Neural progenitor cell (in vitro differentiated cells): ENCODE results near the gene TIPARP. TPM values are rescaled to one million over a fixed set of nuclear protein-coding genes. Genes with fewer than 3 reads are reported as not detected.

ENCODE experiments used
- DNase-seq: peaks from one replicate; pipeline ENCODE4 v3.0.0-alpha.2; 2016; ENCODE audit warnings: low spot score
- H2AFZ ChIP-seq: fragments of 200-600 bp; sonication (generic); replicated peaks from 2 replicates; pipeline ENCODE4 v1.6.1; 2016; ENCODE audit warnings: antibody characterized with exemption
- H3F3A ChIP-seq: fragments of 200-600 bp; sonication (generic); 2 replicates; pipeline ENCODE4 v1.6.1; 2016; ENCODE audit warnings: antibody characterized with exemption, low read depth
- H3K27ac ChIP-seq: fragments of 200-600 bp; sonication (generic); 2 replicates; pipeline ENCODE4 v1.5.1; 2016; ENCODE audit warnings: mild to moderate bottlenecking
- H3K27me3 ChIP-seq: fragments of 200-600 bp; sonication (generic); 2 replicates; pipeline ENCODE4 v1.6.1; 2016; ENCODE audit warnings: mild to moderate bottlenecking, moderate library complexity
- H3K36me3 ChIP-seq: fragments of 200-600 bp; sonication (generic); 2 replicates; pipeline ENCODE4 v1.5.1; 2016
- H3K4me1 ChIP-seq: fragments of 200-600 bp; sonication (generic); 2 replicates; pipeline ENCODE4 v1.6.1; 2016; ENCODE audit warnings: mixed run types
- H3K4me2 ChIP-seq: fragments of 200-600 bp; sonication (generic); 2 replicates; pipeline ENCODE4 v1.6.1; 2016
- H3K4me3 ChIP-seq: fragments of 200-600 bp; sonication (generic); 2 replicates; pipeline ENCODE4 v1.5.1; 2016
- H3K79me2 ChIP-seq: fragments of 200-600 bp; sonication (generic); 2 replicates; pipeline ENCODE4 v1.6.1; 2016; ENCODE audit warnings: low read depth
- H3K9ac ChIP-seq: fragments of 200-600 bp; sonication (generic); 2 replicates; pipeline ENCODE4 v1.6.1; 2016
- H3K9me3 ChIP-seq: fragments of 200-600 bp; sonication (generic); 2 replicates; pipeline ENCODE4 v1.5.1; 2016; ENCODE audit warnings: low read depth
- H4K20me1 ChIP-seq: fragments of 200-600 bp; sonication (generic); 2 replicates; pipeline ENCODE4 v1.6.1; 2016; ENCODE audit warnings: low read depth
- H3K27ac Mint-ChIP-seq: 3 replicates; pipeline ENCODE4 v1.8.0; 2021; ENCODE audit warnings: mixed read lengths
- H3K27me3 Mint-ChIP-seq: 2 replicates; pipeline ENCODE4 v1.8.0; 2022; ENCODE audit warnings: low read depth, mild to moderate bottlenecking, inconsistent platforms, moderate library complexity, mixed read lengths; ENCODE audit not compliant: insufficient read depth
- H3K36me3 Mint-ChIP-seq: 3 replicates; pipeline ENCODE4 v1.8.0; 2021; ENCODE audit warnings: mixed read lengths
- H3K4me1 Mint-ChIP-seq: 3 replicates; pipeline ENCODE4 v1.8.0; 2021; ENCODE audit warnings: mixed read lengths
- H3K4me3 Mint-ChIP-seq: 3 replicates; pipeline ENCODE4 v1.8.0; 2021; ENCODE audit warnings: mild to moderate bottlenecking, moderate library complexity, mixed read lengths
- H3K9me3 Mint-ChIP-seq: 3 replicates; pipeline ENCODE4 v1.8.0; 2020; ENCODE audit warnings: mixed read lengths
- CTCF ChIP-seq: fragments of 200-600 bp; sonication (generic); IDR thresholded peaks from 2 replicates; pipeline ENCODE4 v1.5.1; 2017; ENCODE audit warnings: antibody characterized with exemption, mild to moderate bottlenecking
- EZH2 ChIP-seq: fragments of 200-600 bp; sonication (generic); IDR thresholded peaks from 2 replicates; pipeline ENCODE4 v1.6.1; 2017; ENCODE audit warnings: antibody characterized with exemption, mild to moderate bottlenecking, moderate library complexity
- EZH2phosphoT487 ChIP-seq: fragments of 200-600 bp; sonication (generic); IDR thresholded peaks from 2 replicates; pipeline ENCODE4 v1.6.1; 2017; ENCODE audit warnings: antibody characterized with exemption
- total RNA-seq: library from RNA; depleted of rRNA; stranded (reverse); fragments of >200 nt; gene quantifications from 2 replicates; pipeline ENCODE4 v1.2.3, GENCODE V29; 2015; ENCODE audit warnings: low replicate concordance

The TIPARP gene
- total RNA-seq, 1 donor from 2014 or later: 13.5 TPM

- TF ChIP-seq EZH2 (peak; percentile 50), EZH2phosphoT487 (no peak), CTCF (peak; percentile 78)
- peak overlapping the region; percentile 80 for H3K27ac ChIP-seq
- peak overlapping the region; percentile 31 for H3K9ac ChIP-seq
- peaks cover 28% of the 10 kb centered on the region for H3F3A ChIP-seq
- Mint-ChIP-seq H3K36me3 (peaks cover 20% of the 10 kb centered on the region), H3K9me3 (no peaks in the 10 kb centered on the region), H3K4me1 (peaks cover 33% of the 10 kb centered on the region), H3K27me3 (no peaks in the 10 kb centered on the region), H3K4me3 (peak overlapping the region; percentile 95), H3K27ac (no peak overlapping the region)
- no peaks in the 10 kb centered on the region for H3K9me3 ChIP-seq
- DNase-seq: peak; percentile 84
- peak overlapping the region; percentile 97 for H3K4me2 ChIP-seq
- H4K20me1 ChIP-seq: no peaks in the 10 kb centered on the region
- peaks cover 10% of the 10 kb centered on the region for H3K27me3 ChIP-seq
- peaks cover 4% of the 10 kb centered on the region for H3K36me3 ChIP-seq
- H2AFZ ChIP-seq: peak overlapping the region; percentile 86
- peak overlapping the region; percentile 86 for H3K4me3 ChIP-seq
- peaks cover 22% of the 10 kb centered on the region for H3K79me2 ChIP-seq
- peaks cover 6% of the 10 kb centered on the region for H3K4me1 ChIP-seq
These were observed 780 bp downstream of the TIPARP start for GRCh38 chr3:156674911-156675829.

- peaks cover 28% of the 10 kb centered on the region for H3F3A ChIP-seq
- H3K4me3 ChIP-seq: peak overlapping the region; percentile 86
- H2AFZ ChIP-seq: peak overlapping the region; percentile 86
- peaks cover 22% of the 10 kb centered on the region for H3K79me2 ChIP-seq
- DNase-seq: no peak
- H3K27me3 ChIP-seq: peaks cover 10% of the 10 kb centered on the region
- Mint-ChIP-seq H3K9me3 (no peaks in the 10 kb centered on the region), H3K4me1 (peaks cover 42% of the 10 kb centered on the region), H3K36me3 (peaks cover 25% of the 10 kb centered on the region), H3K27ac (peak overlapping the region; percentile 0), H3K4me3 (peak overlapping the region; percentile 95), H3K27me3 (no peaks in the 10 kb centered on the region)
- no peaks in the 10 kb centered on the region for H4K20me1 ChIP-seq
- H3K36me3 ChIP-seq: peaks cover 4% of the 10 kb centered on the region
- H3K27ac ChIP-seq: no peak overlapping the region
- H3K4me1 ChIP-seq: peaks cover 6% of the 10 kb centered on the region
- peak overlapping the region; percentile 97 for H3K4me2 ChIP-seq
- H3K9ac ChIP-seq: peak overlapping the region; percentile 31
- TF ChIP-seq CTCF (no peak), EZH2 (no peak), EZH2phosphoT487 (no peak)
- H3K9me3 ChIP-seq: no peaks in the 10 kb centered on the region
These were observed 1.7 kb downstream of the TIPARP start for GRCh38 chr3:156675830-156676767.

GRCh38 chr3:156676768-156677479, 2.5 kb downstream of the TIPARP start:
- no peak overlapping the region for H3K27ac ChIP-seq
- no peak overlapping the region for H3K4me3 ChIP-seq
- peaks cover 6% of the 10 kb centered on the region for H3K4me1 ChIP-seq
- H3K9me3 ChIP-seq: no peaks in the 10 kb centered on the region
- TF ChIP-seq EZH2phosphoT487 (no peak), CTCF (no peak), EZH2 (no peak)
- no peak overlapping the region for H3K9ac ChIP-seq
- peak overlapping the region; percentile 97 for H3K4me2 ChIP-seq
- Mint-ChIP-seq H3K36me3 (peaks cover 26% of the 10 kb centered on the region), H3K27ac (no peak overlapping the region), H3K27me3 (no peaks in the 10 kb centered on the region), H3K4me1 (peaks cover 46% of the 10 kb centered on the region), H3K4me3 (peak overlapping the region; percentile 95), H3K9me3 (no peaks in the 10 kb centered on the region)
- no peak overlapping the region for H2AFZ ChIP-seq
- peaks cover 6% of the 10 kb centered on the region for H4K20me1 ChIP-seq
- H3F3A ChIP-seq: peaks cover 28% of the 10 kb centered on the region
- H3K79me2 ChIP-seq: peaks cover 28% of the 10 kb centered on the region
- peaks cover 10% of the 10 kb centered on the region for H3K27me3 ChIP-seq
- DNase-seq: no peak
- peaks cover 4% of the 10 kb centered on the region for H3K36me3 ChIP-seq
